K562 (cell line): Measurements from ENCODE around the gene SCNN1A. TPM values are rescaled to one million over a fixed set of nuclear protein-coding genes. Genes with fewer than 3 reads are reported as not detected.

Experiments
- ATAC-seq: fragments of 200-7000 bp; cut with Tn5 transposase; 3 replicates; pipeline ENCODE4 v1.9.1; 2020; ENCODE audit warnings: moderate library complexity
- BruUV-seq: library from RNA; stranded (reverse); fragments of 400-500 nt; replicated peaks from 2 replicates; lab custom pipeline; 2021; lab: Mats Ljungman, UMichigan
- CTCF ChIA-PET: fragments of 300-600 bp; formaldehyde crosslinking; extraction: SDS; loops from one replicate; lab custom pipeline; 2021; ENCODE audit warnings: low intra/inter-chr PET ratio; lab: Yijun Ruan, JAX
- POLR2A ChIA-PET: fragments of 300-600, 350-650 bp; sonication (Branson Sonifier 250); formaldehyde crosslinking; extraction: SDS; loops from one replicate; lab custom pipeline; 2021; ENCODE audit warnings: antibody characterized with exemption, inconsistent platforms; lab: Yijun Ruan, JAX
- DNase-seq, 4 experiments: peaks; one replicate each; pipeline versions ENCODE4 v3.0.0 to v3.0.0-alpha.2; 2011 to 2018; ENCODE audit warnings: low spot score in 3 of 4, mixed read lengths in 3 of 4; ENCODE audit errors: extremely low read depth in 1 of 4
- FAIRE-seq: peaks from 2 replicates; lab custom pipeline; 2011; peaks lifted over from hg19 to GRCh38; lab: Jason Lieb, UNC
- H2AFZ ChIP-seq: 2 replicates; pipeline ENCODE4 v1.6.0; 2011; ENCODE audit warnings: low read depth, low read length, control low read depth, inconsistent platforms
- H3K27ac ChIP-seq: fragments of 200-600 bp; 3 replicates; pipeline ENCODE4 v1.8.0; 2011; ENCODE audit warnings: low read depth, mild to moderate bottlenecking, control low read depth, inconsistent platforms, low read length, moderate library complexity, mixed read lengths; ENCODE audit errors: extremely low read depth
- H3K27me3 ChIP-seq, 2 experiments: fragments of 300-600 bp in 1 of 2; 2 replicates in 1 of 2; 3 replicates in 1 of 2; pipeline versions ENCODE4 v1.6.0 to v1.8.0; 2011; ENCODE audit warnings: inconsistent platforms in 2 of 2, low read length in 2 of 2, mild to moderate bottlenecking in 1 of 2, mixed read lengths in 1 of 2, moderate library complexity in 1 of 2; ENCODE audit not compliant: control insufficient read depth in 2 of 2, insufficient read depth in 2 of 2
- H3K36me3 ChIP-seq: fragments of 300-600 bp; 3 replicates; pipeline ENCODE4 v1.8.0; 2011; ENCODE audit warnings: mild to moderate bottlenecking, low read length, inconsistent platforms; ENCODE audit not compliant: control insufficient read depth, insufficient read depth
- H3K4me1 ChIP-seq, 2 experiments: fragments of 200-600 bp in 1 of 2; replicated peaks in 1 of 2; 2 replicates in 1 of 2; 3 replicates in 1 of 2; pipeline versions ENCODE4 v1.5.1 to v1.8.0; 2011; ENCODE audit warnings: inconsistent platforms in 2 of 2, low read length in 2 of 2, mild to moderate bottlenecking in 1 of 2, mixed read lengths in 1 of 2, moderate library complexity in 1 of 2; ENCODE audit not compliant: control insufficient read depth in 2 of 2, insufficient read depth in 2 of 2
- H3K4me2 ChIP-seq: 2 replicates; pipeline ENCODE4 v1.6.1; 2011; ENCODE audit warnings: low read length, control low read depth, inconsistent platforms, mixed read lengths; ENCODE audit not compliant: insufficient read depth
- H3K4me3 ChIP-seq: fragments of 200-600 bp; sonication (generic), shearing (Covaris generic); 2 replicates; pipeline ENCODE4 v1.5.1; 2016; ENCODE audit warnings: control low read depth, inconsistent platforms
- H3K79me2 ChIP-seq: fragments of 200-600 bp; 3 replicates; pipeline ENCODE4 v1.8.0; 2011; ENCODE audit warnings: low read length, inconsistent platforms; ENCODE audit not compliant: control insufficient read depth, insufficient read depth
- H3K9ac ChIP-seq, 2 experiments: 2 replicates each; pipeline versions ENCODE4 v1.6.0 to v1.6.1; 2011; ENCODE audit warnings: low read depth in 2 of 2, low read length in 2 of 2, control low read depth in 1 of 2, inconsistent platforms in 1 of 2, mild to moderate bottlenecking in 1 of 2, mixed read lengths in 1 of 2; ENCODE audit not compliant: insufficient read depth in 1 of 2
- H3K9me1 ChIP-seq: one replicate; pipeline ENCODE4 v1.6.0; 2011; ENCODE audit warnings: inconsistent platforms, mild to moderate bottlenecking, low read length, moderate library complexity; ENCODE audit not compliant: control insufficient read depth, insufficient read depth
- H3K9me3 ChIP-seq: replicated peaks from 2 replicates; pipeline ENCODE4 v1.5.1; 2011; ENCODE audit warnings: low read depth, low read length, inconsistent platforms; ENCODE audit not compliant: control insufficient read depth, insufficient read depth
- H4K20me1 ChIP-seq: replicated peaks from 2 replicates; pipeline ENCODE4 v1.6.1; 2011; ENCODE audit warnings: low read length, inconsistent platforms, mixed read lengths; ENCODE audit not compliant: control insufficient read depth, insufficient read depth
- BRF1 ChIP-seq: IDR thresholded peaks from 3 replicates; pipeline ENCODE4 v1.6.1; 2011; ENCODE audit warnings: borderline replicate concordance, mild to moderate bottlenecking; ENCODE audit not compliant: insufficient read length; ENCODE audit errors: extremely low read depth
- CREM ChIP-seq: IDR thresholded peaks from 2 replicates; pipeline ENCODE4 v1.6.1; 2014; ENCODE audit warnings: antibody characterized with exemption, low read depth
- FUS ChIP-seq: fragments of 200-400 bp; formaldehyde crosslinking; optimal IDR thresholded peaks from 2 replicates; pipeline ENCODE3; 2017; ENCODE audit warnings: low read depth, low read length
- HCFC1 ChIP-seq: IDR thresholded peaks from 2 replicates; pipeline ENCODE4 v1.6.1; 2012; ENCODE audit warnings: low read depth, low read length, improper control_type of control experiment
- MCM2 ChIP-seq: fragments of 450-650 bp; IDR thresholded peaks from 2 replicates; pipeline ENCODE4 v1.6.1; 2017; ENCODE audit warnings: low read depth, mild to moderate bottlenecking
- MLLT1 ChIP-seq, 2 experiments: fragments of 450-650 bp; IDR thresholded peaks; 2 replicates each; pipeline ENCODE4 v1.6.1; 2016
- PKNOX1 ChIP-seq: fragments of 450-650 bp; IDR thresholded peaks from 2 replicates; pipeline ENCODE4 v1.6.1; 2016
- PYGO2 ChIP-seq: fragments of 450-650 bp; IDR thresholded peaks from 2 replicates; pipeline ENCODE4 v1.6.1; 2016; ENCODE audit warnings: mild to moderate bottlenecking, missing genetic modification characterization, moderate library complexity, missing compliant biosample characterization
- SMAD1 ChIP-seq: fragments of 150-350 bp; IDR thresholded peaks from 2 replicates; pipeline ENCODE4 v1.6.1; 2014; ENCODE audit warnings: low read length, low read depth; ENCODE audit not compliant: partially characterized antibody
- SMARCA4 ChIP-seq: fragments of 450-650 bp; IDR thresholded peaks from 2 replicates; pipeline ENCODE4 v1.6.1; 2016
- SNRNP70 ChIP-seq: fragments of 200-400 bp; formaldehyde crosslinking; optimal IDR thresholded peaks from 2 replicates; pipeline ENCODE3; 2017; ENCODE audit warnings: low read depth, low read length
- ZBED1 ChIP-seq: IDR thresholded peaks from 2 replicates; pipeline ENCODE4 v1.6.1; 2014
- ZFPM2 ChIP-seq: fragments of 250-450 bp; sonication (Bioruptor Pico); IDR thresholded peaks from 2 replicates; pipeline ENCODE4 v1.5.1; 2022; ENCODE audit warnings: mild to moderate bottlenecking
- ZNF124 ChIP-seq: sonication (generic); formaldehyde crosslinking; IDR thresholded peaks from 2 replicates; pipeline ENCODE4 v1.8.1; 2022; ENCODE audit warnings: missing genetic modification reagents
- ZNF583 ChIP-seq: fragments of 250-450 bp; sonication (Bioruptor Pico); IDR thresholded peaks from 2 replicates; pipeline ENCODE4 v1.4.0; 2020
- WGBS: fragments of 100-300 bp; shearing (Covaris generic); methylation state at CpG from one replicate; pipeline ENCODE4 v1.1.6; 2016; ENCODE audit warnings: low coverage, mixed read lengths; ENCODE audit not compliant: insufficient coverage; ENCODE audit errors: missing lambda C conversion rate; 5-methylcytosine and 5-hydroxymethylcytosine counted together
- in situ Hi-C: fragments of 300-500 bp; cut with MboI; formaldehyde crosslinking; loops from 4 replicates; pipeline ENCODE4 v1.15.0; 2018; ENCODE audit warnings: inconsistent platforms, mixed read lengths
- intact Hi-C: fragments of 100-400 bp; cut with micrococcal nuclease; formaldehyde crosslinking; loops from 2 replicates; pipeline ENCODE4 v1.14.2; 2022
- polyA plus RNA-seq, 8 experiments: library from polyadenylated mRNA; depleted of rRNA in 4 of 8; stranded (reverse) in 5 of 8; unstranded in 3 of 8; fragments of >200 nt; fragmentation: Nextera tagmentation in 2 of 8; fragmentation: Illumina TruSeq in 1 of 8; extraction: Ambion mirVana in 2 of 8; extraction: Trizol in 1 of 8; gene quantifications; 2 replicates each; pipeline versions ENCODE4 v1.2.1 to v1.2.3, GENCODE V29; 2011 to 2014; ENCODE audit warnings: inconsistent platforms in 1 of 8, missing spikeins in 1 of 8
- total RNA-seq, 7 experiments: library from RNA; depleted of rRNA in 6 of 7; stranded (reverse); fragments of >200 nt in 6 of 7; fragmentation: Illumina TruSeq in 2 of 7; extraction: Trizol in 2 of 7; gene quantifications; 2 replicates each; pipeline versions ENCODE4 v1.2.1 to v1.2.3, GENCODE V29; 2011 to 2021; ENCODE audit warnings: low replicate concordance in 1 of 7

Gene SCNN1A
- total and polyA plus RNA-seq, 9 of the 15 experiments (the other 6 are each of a cell fraction or from before 2014, with no cell fraction given): 0.15 to 0.49 (median 0.32) TPM; not detected in 5

- 80% methylated on average over 4 of the region's 4 CpGs for WGBS
- FAIRE-seq (no peak), ATAC-seq (no peak), DNase-seq (no peak)
- Histone ChIP-seq H3K36me3 (no peaks in the 10 kb centered on the region), H3K9me3 (no peaks in the 10 kb centered on the region), H3K27ac (no peak overlapping the region), H3K9me1 (no peaks in the 10 kb centered on the region), H3K79me2 (no peaks in the 10 kb centered on the region), H3K27me3 (peaks cover 0 to 17% of the 10 kb centered on the region in 2 experiments; a peak in 4 of 5 replicates), H3K4me3 (no peak overlapping the region), H3K4me2 (no peak overlapping the region), H3K9ac (peak overlapping the region in 1 of 2 experiments; percentile 40; a peak in 1 of 4 replicates), H4K20me1 (no peaks in the 10 kb centered on the region), H2AFZ (no peak overlapping the region), H3K4me1 (peaks cover 16 to 27% of the 10 kb centered on the region in 2 experiments; a peak in 4 of 5 replicates)
- BruUV-seq: no TSS peak
- intact Hi-C loops: loop anchor here (10.0 kb wide), 1 partner anchor 212 kb away; the partner anchor contains the start of gene GAPDH
- in situ Hi-C loops: no loop called here
- ChIA-PET POLR2A (interaction anchor here (0.6 to 1.7 kb wide), 4 partner anchors 43 to 357 kb away, joined by 3 to 9 read pairs (median 3); partner anchors contain the start of gene VAMP1), CTCF (no interaction called here)
- no peak for TF ChIP-seq PKNOX1
- no peak for TF ChIP-seq MLLT1 (IDR thresholded peaks at IDR 0.05)
- TF ChIP-seq CREM: no peak
- TF ChIP-seq ZNF124 (CRISPR knock-in tag): no peak
- TF ChIP-seq BRF1: no peak
- no peak for TF ChIP-seq FUS
- no peak for TF ChIP-seq SMAD1
- TF ChIP-seq ZBED1: no peak
- TF ChIP-seq ZFPM2 (CRISPR knock-in tag): no peak
- TF ChIP-seq SMARCA4: no peak
- no peak for TF ChIP-seq SNRNP70
- no peak for TF ChIP-seq MCM2
- no peak for TF ChIP-seq HCFC1
- no peak for TF ChIP-seq ZNF583
- TF ChIP-seq PYGO2 (tag): no peak
Observed at GRCh38 chr12:6322352-6322751, 53.0 kb downstream of the SCNN1A start.
